ENCODE data around the gene TTC4.

The TTC4 gene

GRCh38 chr1:54695221-54695620 lies 20.4 kb upstream of the TTC4 start:
- Histone ChIP-seq H3K36me3 (replicated peaks; ENCODE audit: insufficient read depth, low read length) (no peaks in the 10 kb centered on the region), H3K9me3 (replicated peaks; ENCODE audit: insufficient read depth, low read length) (no peaks in the 10 kb centered on the region), H3F3A (ENCODE audit: insufficient read depth, low read length) (no peaks in the 10 kb centered on the region), H4K20me1 (ENCODE audit: insufficient read depth, low read length) (no peaks in the 10 kb centered on the region), H3K4me1 (ENCODE audit: low read length) (no peaks in the 10 kb centered on the region), H2AFZ (ENCODE audit: low read length) (no peak overlapping the region), H3K4me2 (ENCODE audit: low read depth, low read length) (no peak overlapping the region), H3K27me3 (replicated peaks; ENCODE audit: insufficient read depth, low read length) (0 out of 2 replicates have a peak, but pooled peaks cover 4% of the 10 kb centered on the region), H3K4me3 (ENCODE audit: low read length) (no peak overlapping the region), H3K27ac (ENCODE audit: low read length) (no peak overlapping the region), H3K79me2 (ENCODE audit: low read length) (no peaks in the 10 kb centered on the region), H3K9ac (ENCODE audit: low read length) (no peak overlapping the region), H3K9me2 (replicated peaks; ENCODE audit: insufficient read depth, low read length) (no peaks in the 10 kb centered on the region)
- DNase-seq = no peak
- TF ChIP-seq EZH2 (optimal IDR thresholded peaks at IDR 0.05; ENCODE audit: low read depth, low read length) (no peak), EZH2phosphoT487 (IDR thresholded peaks at IDR 0.05; ENCODE audit: low read length) (no peak)

GRCh38 chr1:54695764-54696163 lies 19.9 kb upstream of the TTC4 start:
- H3K27me3 ChIP-seq (replicated peaks; ENCODE audit: insufficient read depth, low read length) = 0 out of 2 replicates have a peak, but pooled peaks cover 5% of the 10 kb centered on the region
- H3F3A ChIP-seq (ENCODE audit: insufficient read depth, low read length) = no peaks in the 10 kb centered on the region
- no peaks in the 10 kb centered on the region for H3K9me3 ChIP-seq (replicated peaks; ENCODE audit: insufficient read depth, low read length)
- no peaks in the 10 kb centered on the region for H3K36me3 ChIP-seq (replicated peaks; ENCODE audit: insufficient read depth, low read length)
- H3K27ac ChIP-seq (ENCODE audit: low read length) = no peak overlapping the region
- H3K9me2 ChIP-seq (replicated peaks; ENCODE audit: insufficient read depth, low read length) = no peaks in the 10 kb centered on the region
- no peak overlapping the region for H2AFZ ChIP-seq (ENCODE audit: low read length)
- H3K4me2 ChIP-seq (ENCODE audit: low read depth, low read length) = no peak overlapping the region
- no peak overlapping the region for H3K4me3 ChIP-seq (ENCODE audit: low read length)
- no peak overlapping the region for H3K9ac ChIP-seq (ENCODE audit: low read length)
- H4K20me1 ChIP-seq (ENCODE audit: insufficient read depth, low read length) = no peaks in the 10 kb centered on the region
- no peak for DNase-seq
- H3K79me2 ChIP-seq (ENCODE audit: low read length) = no peaks in the 10 kb centered on the region
- H3K4me1 ChIP-seq (ENCODE audit: low read length) = no peaks in the 10 kb centered on the region
- TF ChIP-seq EZH2phosphoT487 (IDR thresholded peaks at IDR 0.05; ENCODE audit: low read length) (no peak), EZH2 (optimal IDR thresholded peaks at IDR 0.05; ENCODE audit: low read depth, low read length) (no peak), CTCF (IDR thresholded peaks at IDR 0.05; ENCODE audit: low read length) (no peak)

GRCh38 chr1:54696262-54696661 lies 19.4 kb upstream of the TTC4 start:
- Histone ChIP-seq H3K27ac (ENCODE audit: low read length) (no peak overlapping the region), H3K4me3 (ENCODE audit: low read length) (no peak overlapping the region), H3K36me3 (replicated peaks; ENCODE audit: insufficient read depth, low read length) (no peaks in the 10 kb centered on the region), H3K4me1 (ENCODE audit: low read length) (no peaks in the 10 kb centered on the region), H2AFZ (ENCODE audit: low read length) (no peak overlapping the region), H3K9ac (ENCODE audit: low read length) (no peak overlapping the region), H4K20me1 (ENCODE audit: insufficient read depth, low read length) (no peaks in the 10 kb centered on the region), H3K9me3 (replicated peaks; ENCODE audit: insufficient read depth, low read length) (no peaks in the 10 kb centered on the region), H3K79me2 (ENCODE audit: low read length) (no peaks in the 10 kb centered on the region), H3K9me2 (replicated peaks; ENCODE audit: insufficient read depth, low read length) (no peaks in the 10 kb centered on the region), H3K27me3 (replicated peaks; ENCODE audit: insufficient read depth, low read length) (0 out of 2 replicates have a peak, but pooled peaks cover 6% of the 10 kb centered on the region), H3K4me2 (ENCODE audit: low read depth, low read length) (no peak overlapping the region), H3F3A (ENCODE audit: insufficient read depth, low read length) (no peaks in the 10 kb centered on the region)
- TF ChIP-seq EZH2 (optimal IDR thresholded peaks at IDR 0.05; ENCODE audit: low read depth, low read length) = no peak
- TF ChIP-seq EZH2phosphoT487 (IDR thresholded peaks at IDR 0.05; ENCODE audit: low read length) = no peak
- no peak for TF ChIP-seq CTCF (IDR thresholded peaks at IDR 0.05; ENCODE audit: low read length)
- no peak for DNase-seq

- DNase-seq = no peak
- Histone ChIP-seq H3K27ac (ENCODE audit: low read length) (no peak overlapping the region), H3K4me1 (ENCODE audit: low read length) (no peaks in the 10 kb centered on the region), H3K79me2 (ENCODE audit: low read length) (no peaks in the 10 kb centered on the region), H3K9me2 (replicated peaks; ENCODE audit: insufficient read depth, low read length) (no peaks in the 10 kb centered on the region), H3K36me3 (replicated peaks; ENCODE audit: insufficient read depth, low read length) (no peaks in the 10 kb centered on the region), H3K27me3 (replicated peaks; ENCODE audit: insufficient read depth, low read length) (peaks cover 19% of the 10 kb centered on the region; the same call in 1 of the 2 replicates), H4K20me1 (ENCODE audit: insufficient read depth, low read length) (no peaks in the 10 kb centered on the region), H2AFZ (ENCODE audit: low read length) (no peak overlapping the region), H3K4me2 (ENCODE audit: low read depth, low read length) (no peak overlapping the region), H3K9ac (ENCODE audit: low read length) (no peak overlapping the region), H3K4me3 (ENCODE audit: low read length) (no peak overlapping the region), H3F3A (ENCODE audit: insufficient read depth, low read length) (no peaks in the 10 kb centered on the region), H3K9me3 (replicated peaks; ENCODE audit: insufficient read depth, low read length) (no peaks in the 10 kb centered on the region)
- TF ChIP-seq CTCF (IDR thresholded peaks at IDR 0.05; ENCODE audit: low read length) = no peak
- no peak for TF ChIP-seq EZH2phosphoT487 (IDR thresholded peaks at IDR 0.05; ENCODE audit: low read length)
- no peak for TF ChIP-seq EZH2 (optimal IDR thresholded peaks at IDR 0.05; ENCODE audit: low read depth, low read length)
Measured at GRCh38 chr1:54697896-54698295, 17.8 kb upstream of the TTC4 start.

All from MM.1S (cell line).